ENCODE data around the gene CCDC172.

The CCDC172 gene

DNA sequence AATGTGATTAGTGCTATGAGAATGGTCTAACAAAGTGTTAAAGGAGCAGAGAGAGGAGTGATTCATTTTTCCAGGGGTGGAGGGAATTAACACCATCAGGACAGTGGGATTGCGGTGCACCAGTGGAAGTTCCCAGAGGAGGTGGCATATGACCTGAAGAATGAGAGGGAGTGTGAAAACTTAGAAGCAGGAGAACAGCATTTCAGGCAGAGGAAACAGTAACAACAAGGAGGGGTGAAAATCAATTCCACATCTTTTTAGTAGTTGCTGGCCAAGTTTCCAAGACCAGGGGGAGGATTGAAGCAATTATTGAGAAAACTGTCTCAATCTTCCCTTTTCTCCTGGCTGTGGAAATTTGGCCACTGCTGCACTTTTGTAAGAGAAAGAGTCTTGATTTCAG, 23.7 kb upstream of the CCDC172 start:
- H3K9me3 ChIP-seq (ENCODE audit: control insufficient read depth in 1 of 2, low read length in 2 of 2), result no peaks in the 10 kb centered on the region
- H3K27ac ChIP-seq (ENCODE audit: low read depth, low read length), result no peak overlapping the region
- no peaks in the 10 kb centered on the region for H3K27me3 ChIP-seq (ENCODE audit: control insufficient read depth in 1 of 2, insufficient read depth in 2 of 2, low read length in 2 of 2)
- no peaks in the 10 kb centered on the region for H3K4me1 ChIP-seq (ENCODE audit: control insufficient read depth in 1 of 2, insufficient read depth in 2 of 2, low read length in 2 of 2)
- no peaks in the 10 kb centered on the region for H3K36me3 ChIP-seq (ENCODE audit: control insufficient read depth in 1 of 2, insufficient read depth in 2 of 2, low read length in 2 of 2)
- no peak overlapping the region for H3K9ac ChIP-seq (ENCODE audit: low read depth in 1 of 2, low read length in 2 of 2)
- no peak overlapping the region for H3K4me3 ChIP-seq (ENCODE audit: low read depth in 1 of 2, low read length in 2 of 2)

DNA sequence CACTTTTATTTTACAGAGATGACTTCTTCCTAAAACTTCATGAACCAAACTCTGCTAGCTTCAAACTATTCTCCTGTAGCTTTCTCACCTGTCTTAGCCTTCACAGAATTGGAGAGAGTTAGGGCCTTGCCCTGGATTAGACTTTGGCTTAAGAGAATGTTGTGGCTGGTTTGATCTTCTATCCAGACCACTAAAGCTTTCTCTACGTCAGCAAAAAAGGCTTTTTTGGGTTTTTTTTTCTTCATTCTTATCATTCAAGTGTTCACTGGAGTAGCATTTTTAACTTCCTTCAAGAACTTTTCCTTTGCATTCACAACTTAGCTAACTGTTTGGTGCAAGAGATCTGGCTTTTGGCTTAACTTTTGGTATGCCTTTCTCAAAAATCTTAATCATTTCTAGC, 19.3 kb upstream of the CCDC172 start:
- Histone ChIP-seq H3K4me1 (ENCODE audit: control insufficient read depth in 1 of 2, insufficient read depth in 2 of 2, low read length in 2 of 2) (no peaks in the 10 kb centered on the region), H3K9ac (ENCODE audit: low read depth in 1 of 2, low read length in 2 of 2) (no peak overlapping the region)

DNA sequence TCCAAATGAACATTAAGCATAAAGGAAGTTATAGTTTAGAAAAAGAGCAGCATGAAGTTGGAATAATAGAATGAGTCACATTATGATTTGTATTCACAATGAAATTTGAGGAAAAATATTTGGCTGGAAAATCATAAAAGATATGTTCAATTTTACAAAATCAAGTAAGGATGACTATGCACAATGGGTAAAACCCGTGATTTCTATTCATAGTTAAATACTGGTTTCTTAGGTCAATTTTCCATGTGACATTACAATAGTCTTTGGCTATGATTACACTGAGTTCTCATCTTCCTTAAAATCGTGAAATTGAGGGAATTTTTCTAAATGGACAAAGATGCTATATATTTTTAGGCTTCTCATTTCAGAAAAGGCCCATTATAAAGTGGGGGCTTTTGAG, 17.4 kb upstream of the CCDC172 start:
- Histone ChIP-seq H3K9me3 (ENCODE audit: control insufficient read depth in 1 of 2, low read length in 2 of 2) (no peaks in the 10 kb centered on the region), H3K4me3 (ENCODE audit: low read depth in 1 of 2, low read length in 2 of 2) (no peak overlapping the region), H3K27ac (ENCODE audit: low read depth, low read length) (no peak overlapping the region), H3K36me3 (ENCODE audit: control insufficient read depth in 1 of 2, insufficient read depth in 2 of 2, low read length in 2 of 2) (no peaks in the 10 kb centered on the region), H3K9ac (ENCODE audit: low read depth in 1 of 2, low read length in 2 of 2) (no peak overlapping the region), H3K4me1 (ENCODE audit: control insufficient read depth in 1 of 2, insufficient read depth in 2 of 2, low read length in 2 of 2) (no peaks in the 10 kb centered on the region), H3K27me3 (ENCODE audit: control insufficient read depth in 1 of 2, insufficient read depth in 2 of 2, low read length in 2 of 2) (no peaks in the 10 kb centered on the region)

More for the DNA sequence above, 19.3 kb upstream of the CCDC172 start:
- no peaks in the 10 kb centered on the region for H3K36me3 ChIP-seq (ENCODE audit: control insufficient read depth in 1 of 2, insufficient read depth in 2 of 2, low read length in 2 of 2)
- no peaks in the 10 kb centered on the region for H3K27me3 ChIP-seq (ENCODE audit: control insufficient read depth in 1 of 2, insufficient read depth in 2 of 2, low read length in 2 of 2)
- H3K9me3 ChIP-seq (ENCODE audit: control insufficient read depth in 1 of 2, low read length in 2 of 2), result no peaks in the 10 kb centered on the region
- H3K27ac ChIP-seq (ENCODE audit: low read depth, low read length), result no peak overlapping the region
- no peak overlapping the region for H3K4me3 ChIP-seq (ENCODE audit: low read depth in 1 of 2, low read length in 2 of 2)

DNA sequence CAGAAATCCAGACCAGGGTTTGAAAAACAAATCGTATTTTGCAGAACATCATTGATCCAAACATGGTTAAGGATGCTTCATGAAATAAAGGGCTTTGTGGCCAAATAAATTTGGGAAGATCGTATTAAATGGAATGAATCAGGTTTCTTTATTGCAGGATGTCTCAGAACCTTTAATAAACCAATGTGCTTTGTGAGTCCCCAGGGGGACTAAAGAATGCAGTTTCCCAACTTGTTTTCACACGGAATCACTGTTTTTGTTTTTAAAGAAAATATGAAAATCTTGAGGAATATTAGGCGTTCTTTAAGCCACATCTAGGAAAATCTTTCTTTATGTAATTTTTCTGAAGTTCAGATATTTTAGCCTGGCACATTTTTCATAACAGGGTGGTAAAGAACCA, 16.8 kb upstream of the CCDC172 start:
- H3K27ac ChIP-seq (ENCODE audit: low read depth, low read length), result no peak overlapping the region
- H3K9ac ChIP-seq (ENCODE audit: low read depth in 1 of 2, low read length in 2 of 2), result no peak overlapping the region
- H3K4me3 ChIP-seq (ENCODE audit: low read depth in 1 of 2, low read length in 2 of 2), result no peak overlapping the region
- H3K36me3 ChIP-seq (ENCODE audit: control insufficient read depth in 1 of 2, insufficient read depth in 2 of 2, low read length in 2 of 2), result no peaks in the 10 kb centered on the region
- H3K9me3 ChIP-seq (ENCODE audit: control insufficient read depth in 1 of 2, low read length in 2 of 2), result no peaks in the 10 kb centered on the region
- H3K4me1 ChIP-seq (ENCODE audit: control insufficient read depth in 1 of 2, insufficient read depth in 2 of 2, low read length in 2 of 2), result no peaks in the 10 kb centered on the region
- H3K27me3 ChIP-seq (ENCODE audit: control insufficient read depth in 1 of 2, insufficient read depth in 2 of 2, low read length in 2 of 2), result no peaks in the 10 kb centered on the region

DNA sequence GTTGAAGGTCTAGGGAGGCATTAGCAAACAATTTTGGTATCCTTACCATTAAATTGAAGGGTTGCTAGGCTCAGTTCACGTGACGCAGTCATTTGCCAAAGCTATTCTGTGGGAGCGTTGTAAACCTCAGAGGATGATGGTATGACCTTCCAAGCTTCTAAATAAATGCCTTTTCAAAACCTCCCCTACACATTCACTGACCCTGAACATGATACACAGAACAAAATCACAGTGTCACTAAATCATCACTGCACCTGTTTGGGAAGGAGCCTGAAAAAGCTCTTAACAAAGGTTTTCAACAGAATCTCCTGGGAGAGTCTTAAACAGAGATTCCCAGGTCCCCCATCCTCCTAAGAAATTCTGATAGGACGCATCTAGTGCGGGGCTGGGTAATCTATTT, 13.2 kb upstream of the CCDC172 start:
- Histone ChIP-seq H3K27ac (ENCODE audit: low read depth, low read length) (no peak overlapping the region), H3K27me3 (ENCODE audit: control insufficient read depth in 1 of 2, insufficient read depth in 2 of 2, low read length in 2 of 2) (no peaks in the 10 kb centered on the region), H3K4me1 (ENCODE audit: control insufficient read depth in 1 of 2, insufficient read depth in 2 of 2, low read length in 2 of 2) (no peaks in the 10 kb centered on the region), H3K9ac (ENCODE audit: low read depth in 1 of 2, low read length in 2 of 2) (no peak overlapping the region), H3K9me3 (ENCODE audit: control insufficient read depth in 1 of 2, low read length in 2 of 2) (no peaks in the 10 kb centered on the region), H3K4me3 (ENCODE audit: low read depth in 1 of 2, low read length in 2 of 2) (no peak overlapping the region), H3K36me3 (ENCODE audit: control insufficient read depth in 1 of 2, insufficient read depth in 2 of 2, low read length in 2 of 2) (no peaks in the 10 kb centered on the region)

DNA sequence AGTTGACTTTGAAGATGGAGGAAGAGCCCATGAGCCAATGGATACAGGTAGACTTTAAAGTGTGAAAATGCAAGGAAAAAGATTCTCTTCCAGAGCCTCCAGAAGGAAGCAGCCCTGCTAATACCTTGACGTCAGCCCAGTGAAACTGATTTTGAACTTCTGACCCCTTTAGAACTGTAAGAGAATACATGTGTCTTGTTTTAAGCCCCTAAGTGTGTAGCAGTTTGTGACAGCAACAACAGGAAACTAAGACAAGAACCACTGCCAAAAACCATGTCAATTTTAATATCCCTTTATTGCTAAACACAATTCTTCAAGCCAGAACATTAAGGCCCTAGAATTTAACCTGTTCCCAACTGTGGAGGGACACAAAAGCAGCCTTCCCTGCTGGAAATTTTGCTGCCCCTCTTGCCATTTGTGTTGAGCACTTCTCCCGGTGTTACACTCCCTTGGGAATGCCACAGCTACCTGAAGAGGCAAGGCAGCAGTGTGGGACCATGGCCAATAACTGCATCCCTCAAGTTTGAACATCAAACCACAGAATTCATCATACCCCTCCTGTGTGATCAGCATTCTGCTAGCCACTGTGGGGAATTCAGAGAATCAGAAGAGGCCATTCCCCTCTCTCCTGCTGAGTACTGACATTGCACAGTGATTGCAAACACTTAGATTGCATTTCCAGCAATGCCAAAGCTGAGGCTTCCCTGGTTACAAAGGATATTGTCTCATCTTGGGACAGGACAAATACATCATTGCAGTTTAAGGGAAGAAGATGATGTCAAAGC, 12.3 kb upstream of the CCDC172 start:
- no peak overlapping the region for H3K27ac ChIP-seq (ENCODE audit: low read depth, low read length)
- no peak overlapping the region for H3K4me3 ChIP-seq (ENCODE audit: low read depth in 1 of 2, low read length in 2 of 2)
- H3K27me3 ChIP-seq (ENCODE audit: control insufficient read depth in 1 of 2, insufficient read depth in 2 of 2, low read length in 2 of 2), result no peaks in the 10 kb centered on the region
- H3K4me1 ChIP-seq (ENCODE audit: control insufficient read depth in 1 of 2, insufficient read depth in 2 of 2, low read length in 2 of 2), result no peaks in the 10 kb centered on the region
- no peak overlapping the region for H3K9ac ChIP-seq (ENCODE audit: low read depth in 1 of 2, low read length in 2 of 2)
- no peaks in the 10 kb centered on the region for H3K36me3 ChIP-seq (ENCODE audit: control insufficient read depth in 1 of 2, insufficient read depth in 2 of 2, low read length in 2 of 2)
- no peaks in the 10 kb centered on the region for H3K9me3 ChIP-seq (ENCODE audit: control insufficient read depth in 1 of 2, low read length in 2 of 2)

DNA sequence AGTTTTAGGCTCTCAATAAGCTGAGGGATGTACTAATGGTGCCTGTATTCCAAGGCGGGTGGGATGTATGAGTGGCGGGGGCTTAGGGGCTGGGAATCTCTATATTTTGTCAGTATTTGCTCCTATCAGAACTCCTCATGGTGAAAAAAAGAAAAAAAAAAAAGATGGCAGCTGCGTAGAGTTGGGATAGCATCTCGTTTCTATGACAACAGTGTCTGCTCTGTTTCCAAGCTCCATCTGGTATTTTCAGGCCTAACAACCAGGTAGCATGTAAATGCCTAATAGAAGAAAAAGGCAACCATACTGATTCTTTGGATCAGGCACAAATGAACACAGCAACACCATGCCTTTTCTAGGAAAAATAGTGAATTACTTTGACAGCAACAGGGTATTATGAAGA, 11.7 kb upstream of the CCDC172 start:
- no peaks in the 10 kb centered on the region for H3K9me3 ChIP-seq (ENCODE audit: control insufficient read depth in 1 of 2, low read length in 2 of 2)
- H3K36me3 ChIP-seq (ENCODE audit: control insufficient read depth in 1 of 2, insufficient read depth in 2 of 2, low read length in 2 of 2), result no peaks in the 10 kb centered on the region
- no peak overlapping the region for H3K27ac ChIP-seq (ENCODE audit: low read depth, low read length)
- no peaks in the 10 kb centered on the region for H3K4me1 ChIP-seq (ENCODE audit: control insufficient read depth in 1 of 2, insufficient read depth in 2 of 2, low read length in 2 of 2)
- no peak overlapping the region for H3K9ac ChIP-seq (ENCODE audit: low read depth in 1 of 2, low read length in 2 of 2)
- no peak overlapping the region for H3K4me3 ChIP-seq (ENCODE audit: low read depth in 1 of 2, low read length in 2 of 2)
- no peaks in the 10 kb centered on the region for H3K27me3 ChIP-seq (ENCODE audit: control insufficient read depth in 1 of 2, insufficient read depth in 2 of 2, low read length in 2 of 2)

DNA sequence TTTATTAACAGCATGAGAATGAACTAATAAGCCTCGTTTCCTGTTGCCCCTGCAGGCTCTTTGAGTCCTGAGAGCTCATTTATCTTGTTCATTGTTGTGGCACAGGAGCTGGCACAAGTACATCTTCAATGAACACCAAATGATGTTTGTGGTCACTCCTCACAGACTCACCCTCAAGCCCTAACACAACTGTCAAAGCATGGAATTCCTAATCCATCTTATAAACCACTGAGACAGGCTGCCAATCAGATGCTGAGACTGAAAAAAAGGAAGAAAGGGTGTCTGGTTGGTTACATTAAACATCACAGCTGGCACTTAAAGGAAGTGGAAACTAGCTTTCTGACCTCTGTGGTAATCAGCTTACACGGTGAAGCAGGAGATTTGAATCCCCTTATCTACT, 7.7 kb upstream of the CCDC172 start:
- H3K4me1 ChIP-seq (ENCODE audit: control insufficient read depth in 1 of 2, insufficient read depth in 2 of 2, low read length in 2 of 2), result no peaks in the 10 kb centered on the region
- H3K27me3 ChIP-seq (ENCODE audit: control insufficient read depth in 1 of 2, insufficient read depth in 2 of 2, low read length in 2 of 2), result no peaks in the 10 kb centered on the region
- no peak overlapping the region for H3K9ac ChIP-seq (ENCODE audit: low read depth in 1 of 2, low read length in 2 of 2)
- no peaks in the 10 kb centered on the region for H3K36me3 ChIP-seq (ENCODE audit: control insufficient read depth in 1 of 2, insufficient read depth in 2 of 2, low read length in 2 of 2)
- H3K27ac ChIP-seq (ENCODE audit: low read depth, low read length), result no peak overlapping the region
- no peak overlapping the region for H3K4me3 ChIP-seq (ENCODE audit: low read depth in 1 of 2, low read length in 2 of 2)
- no peaks in the 10 kb centered on the region for H3K9me3 ChIP-seq (ENCODE audit: control insufficient read depth in 1 of 2, low read length in 2 of 2)

DNA sequence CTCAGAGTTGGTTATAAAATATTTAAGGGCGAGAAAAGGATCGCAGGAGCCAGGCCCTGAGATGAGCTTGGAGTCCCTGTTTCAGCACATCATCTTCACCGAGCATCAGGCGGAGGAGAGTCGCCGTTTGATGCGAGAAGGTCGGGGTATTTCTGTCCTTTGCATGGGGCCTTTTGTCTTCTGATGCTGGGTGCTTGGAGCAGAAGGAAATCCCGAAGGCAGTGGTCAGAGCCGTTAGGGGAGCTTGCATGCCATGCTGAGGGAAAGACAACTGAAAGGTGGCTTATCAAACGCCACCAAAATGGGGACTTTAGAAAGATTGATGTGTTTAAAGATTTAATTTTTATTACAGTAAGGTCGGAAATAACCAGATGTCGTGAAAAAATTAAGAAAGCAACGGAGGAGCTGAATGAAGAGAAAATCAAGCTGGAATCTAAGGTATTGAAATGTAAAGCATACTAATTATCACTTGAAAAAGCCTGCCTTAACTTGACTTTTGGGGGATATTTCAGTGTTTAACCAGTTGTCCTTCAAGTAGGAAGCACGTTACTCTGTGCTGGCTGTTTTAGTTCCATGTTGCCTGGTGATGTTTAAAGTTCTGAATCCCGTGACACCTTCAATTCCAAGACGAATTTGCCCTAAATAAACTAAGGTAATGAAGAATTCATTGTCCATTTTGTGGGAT, 845 bp downstream of the CCDC172 start:
- Histone ChIP-seq H3K27ac (ENCODE audit: low read depth, low read length) (no peak overlapping the region), H3K9ac (ENCODE audit: low read depth in 1 of 2, low read length in 2 of 2) (no peak overlapping the region), H3K27me3 (ENCODE audit: control insufficient read depth in 1 of 2, insufficient read depth in 2 of 2, low read length in 2 of 2) (no peaks in the 10 kb centered on the region), H3K36me3 (ENCODE audit: control insufficient read depth in 1 of 2, insufficient read depth in 2 of 2, low read length in 2 of 2) (no peaks in the 10 kb centered on the region), H3K4me3 (ENCODE audit: low read depth in 1 of 2, low read length in 2 of 2) (no peak overlapping the region), H3K9me3 (ENCODE audit: control insufficient read depth in 1 of 2, low read length in 2 of 2) (no peaks in the 10 kb centered on the region), H3K4me1 (ENCODE audit: control insufficient read depth in 1 of 2, insufficient read depth in 2 of 2, low read length in 2 of 2) (no peaks in the 10 kb centered on the region)

DNA sequence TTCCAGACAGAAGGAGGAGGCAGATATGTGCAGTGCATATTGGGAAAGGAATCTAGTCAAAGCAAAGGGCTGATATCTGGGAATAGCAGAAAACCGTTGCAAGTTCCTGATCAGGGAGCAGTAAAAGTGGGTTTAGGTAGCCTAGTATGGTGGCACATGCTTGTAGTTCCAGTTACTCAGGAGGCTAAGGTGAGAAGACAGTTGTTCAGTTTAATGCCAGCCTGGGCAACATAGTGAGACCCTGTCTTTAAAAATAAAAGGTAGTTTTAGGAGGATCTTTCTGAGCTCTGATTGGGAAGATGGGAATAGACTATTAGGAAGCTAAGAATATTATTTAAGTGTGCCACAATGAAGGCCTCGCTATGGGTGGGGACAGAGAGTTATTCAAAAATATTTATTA, 1.7 kb downstream of the CCDC172 start:
- Histone ChIP-seq H3K9me3 (ENCODE audit: control insufficient read depth in 1 of 2, low read length in 2 of 2) (no peaks in the 10 kb centered on the region), H3K9ac (ENCODE audit: low read depth in 1 of 2, low read length in 2 of 2) (no peak overlapping the region), H3K27ac (ENCODE audit: low read depth, low read length) (no peak overlapping the region), H3K36me3 (ENCODE audit: control insufficient read depth in 1 of 2, insufficient read depth in 2 of 2, low read length in 2 of 2) (no peaks in the 10 kb centered on the region), H3K4me3 (ENCODE audit: low read depth in 1 of 2, low read length in 2 of 2) (no peak overlapping the region), H3K4me1 (ENCODE audit: control insufficient read depth in 1 of 2, insufficient read depth in 2 of 2, low read length in 2 of 2) (no peaks in the 10 kb centered on the region), H3K27me3 (ENCODE audit: control insufficient read depth in 1 of 2, insufficient read depth in 2 of 2, low read length in 2 of 2) (no peaks in the 10 kb centered on the region)

Measured in duodenal mucosa (tissue), 2 donors.